ENCODE data around the gene NDRG3. TPM values are rescaled to one million over a fixed set of nuclear protein-coding genes. Genes with fewer than 3 reads are reported as not detected.

NDRG3 gene
- total and polyA plus RNA-seq, 10 of the 15 experiments (the other 5 are each of a cell fraction or from before 2014, with no cell fraction given): 11.2 to 29.7 (median 14.9) TPM

GRCh38 chr20:36687850-36688249, 58.0 kb downstream of the NDRG3 start (continued):
- TF ChIP-seq SIN3A (IDR thresholded peaks at IDR 0.05; ENCODE audit: low read depth, low read length): no peak

- WGBS (ENCODE audit: insufficient coverage, insufficient replicate concordance, low lambda C conversion rate, missing lambda C conversion rate): 81% methylated on average over 4 of the region's 4 CpGs
- intact Hi-C loops (cut with micrococcal nuclease; ENCODE audit: unreplicated experiment): no loop called here
- Histone ChIP-seq H3K36me3 (ENCODE audit: control insufficient read depth in 2 of 2, insufficient read depth in 2 of 2, low read length in 1 of 2) (no peaks in the 10 kb centered on the region; a peak in 1 of 4 replicates), H3K4me2 (ENCODE audit: control insufficient read depth, insufficient read depth) (no peak overlapping the region), H3K27ac (ENCODE audit: control insufficient read depth, insufficient read depth) (no peak overlapping the region), H3K4me1 (ENCODE audit: control insufficient read depth, insufficient read depth, low read length) (no peaks in the 10 kb centered on the region), H3K79me2 (ENCODE audit: control insufficient read depth, insufficient read depth, low read length) (no peaks in the 10 kb centered on the region), H4K20me1 (ENCODE audit: control insufficient read depth, insufficient read depth) (no peaks in the 10 kb centered on the region), H3K4me3 (no peak overlapping the region), H3K27me3 (replicated peaks in 1 of 2; ENCODE audit: control insufficient read depth in 2 of 2, insufficient read depth in 2 of 2, low read length in 1 of 2) (no peaks in the 10 kb centered on the region), H3K9ac (ENCODE audit: control insufficient read depth, insufficient read depth, low read length) (no peak overlapping the region), H3K9me3 (replicated peaks; ENCODE audit: control insufficient read depth, insufficient read depth, low read length) (no peaks in the 10 kb centered on the region), H2AFZ (ENCODE audit: control insufficient read depth, low read depth, low read length) (no peak overlapping the region)
- in situ Hi-C loops (cut with MboI): no loop called here
- ChIA-PET RAD21 (ENCODE audit: unreplicated experiment) (no interaction called here), CTCF (interaction anchor here (0.8 to 1.2 kb wide), 2 partner anchors 20 to 181 kb away, joined by 3 read pairs; no protein-coding TSS in a partner anchor), SMC1A (ENCODE audit: uncharacterized antibody, unreplicated experiment) (no interaction called here), POLR2A (no interaction called here)
- TF ChIP-seq GATAD2B (conservative IDR thresholded peaks at IDR 0.05; ENCODE audit: low read depth): no peak
- no peak for TF ChIP-seq ATF2 (IDR thresholded peaks at IDR 0.05; ENCODE audit: low read length)
- no peak for TF ChIP-seq PRDM15 (CRISPR knock-in tag; IDR thresholded peaks at IDR 0.05)
- TF ChIP-seq SKIL (IDR thresholded peaks at IDR 0.05; ENCODE audit: low read depth, poor library complexity, severe bottlenecking): no peak
- no peak for TF ChIP-seq DPF2 (IDR thresholded peaks at IDR 0.05)
- TF ChIP-seq PAX5 (IDR thresholded peaks at IDR 0.05; ENCODE audit: borderline replicate concordance, low read depth, low read length): no peak
- no peak for TF ChIP-seq KAT2A (conservative IDR thresholded peaks at IDR 0.05; ENCODE audit: control insufficient read depth, low read depth, low read length)
- no peak for TF ChIP-seq SMC3 (IDR thresholded peaks at IDR 0.05; ENCODE audit: borderline replicate concordance, low read length)
- no peak for TF ChIP-seq SREBF2 (IDR thresholded peaks at IDR 0.05; ENCODE audit: low read length)
- TF ChIP-seq HCFC1 (IDR thresholded peaks at IDR 0.05; ENCODE audit: low read length): no peak
- no peak for TF ChIP-seq POLR2A (IDR thresholded peaks at IDR 0.05; ENCODE audit: low read depth, low read length)
- no peak for TF ChIP-seq SREBF1 (IDR thresholded peaks at IDR 0.05; ENCODE audit: low read length)
- FAIRE-seq (no peak), ATAC-seq (no peak), DNase-seq (ENCODE audit: low read depth, low spot score) (no peak)
- no TSS peak for BruUV-seq (replicated peaks)
These were observed 58.9 kb downstream of the NDRG3 start for GRCh38 chr20:36686944-36687343.
